H1 (cell line): Measurements from ENCODE around the gene TPM1.

Source experiments
- ASH2L ChIP-seq: fragments of 200-600, 300-600 bp; sonication (generic); IDR thresholded peaks from one replicate; pipeline ENCODE4 v1.7.1; 2017; ENCODE audit warnings: low read length
- CREB1 ChIP-seq: IDR thresholded peaks from 2 replicates; pipeline ENCODE4 v1.6.1; 2012; ENCODE audit warnings: inconsistent platforms
- CTCF ChIP-seq, 3 experiments: IDR thresholded peaks; 1 replicate in 2 of 3; 2 replicates in 1 of 3; pipeline versions ENCODE4 v1.5.1 to v1.6.1; 2011; ENCODE audit warnings: low read length in 3 of 3, mild to moderate bottlenecking in 3 of 3, inconsistent platforms in 2 of 3, low read depth in 1 of 3, moderate library complexity in 1 of 3; ENCODE audit not compliant: insufficient read depth in 1 of 3; ENCODE audit errors: control extremely low read depth in 1 of 3
- EGR1 ChIP-seq: IDR thresholded peaks from 2 replicates; pipeline ENCODE4 v1.6.1; 2011; ENCODE audit warnings: low read depth, low read length, borderline replicate concordance
- GABPA ChIP-seq: IDR thresholded peaks from 2 replicates; pipeline ENCODE4 v1.6.1; 2011; ENCODE audit warnings: mild to moderate bottlenecking, low read length, moderate library complexity, borderline replicate concordance; ENCODE audit not compliant: insufficient read depth
- KDM5A ChIP-seq: fragments of 200-600 bp; IDR thresholded peaks from 2 replicates; pipeline ENCODE4 v1.7.1; 2012; ENCODE audit warnings: mild to moderate bottlenecking, low read length, inconsistent platforms, mixed read lengths
- NRF1 ChIP-seq: IDR thresholded peaks from 2 replicates; pipeline ENCODE4 v1.6.1; 2011; ENCODE audit warnings: mild to moderate bottlenecking, low read depth, low read length, improper control_type of control experiment
- POLR2A ChIP-seq, 2 experiments: IDR thresholded peaks; 1 replicate in 1 of 2; 2 replicates in 1 of 2; pipeline ENCODE4 v1.6.1; 2011; ENCODE audit warnings: low read depth in 2 of 2, low read length in 2 of 2, mild to moderate bottlenecking in 2 of 2; ENCODE audit errors: control extremely low read depth in 1 of 2
- SIN3A ChIP-seq, 2 experiments: IDR thresholded peaks in 1 of 2; conservative IDR thresholded peaks in 1 of 2; 2 replicates each; pipeline ENCODE4 v1.6.1; 2011 to 2012; ENCODE audit warnings: low read length in 2 of 2, improper control_type of control experiment in 1 of 2, low read depth in 1 of 2, mild to moderate bottlenecking in 1 of 2
- TAF1 ChIP-seq: IDR thresholded peaks from 2 replicates; pipeline ENCODE4 v1.6.1; 2011; ENCODE audit warnings: mild to moderate bottlenecking, low read depth, low read length
- ZNF274 ChIP-seq: IDR thresholded peaks from 2 replicates; pipeline ENCODE4 v1.7.0; 2012; ENCODE audit warnings: low read length, borderline replicate concordance; ENCODE audit errors: extremely low read depth
- TF ChIP-seq, protein P1 (sequence below): IDR thresholded peaks from 2 replicates; pipeline ENCODE4 v1.6.1; 2011; ENCODE audit warnings: low read depth, mild to moderate bottlenecking, low read length; ENCODE audit not compliant: insufficient read depth

DNA sequence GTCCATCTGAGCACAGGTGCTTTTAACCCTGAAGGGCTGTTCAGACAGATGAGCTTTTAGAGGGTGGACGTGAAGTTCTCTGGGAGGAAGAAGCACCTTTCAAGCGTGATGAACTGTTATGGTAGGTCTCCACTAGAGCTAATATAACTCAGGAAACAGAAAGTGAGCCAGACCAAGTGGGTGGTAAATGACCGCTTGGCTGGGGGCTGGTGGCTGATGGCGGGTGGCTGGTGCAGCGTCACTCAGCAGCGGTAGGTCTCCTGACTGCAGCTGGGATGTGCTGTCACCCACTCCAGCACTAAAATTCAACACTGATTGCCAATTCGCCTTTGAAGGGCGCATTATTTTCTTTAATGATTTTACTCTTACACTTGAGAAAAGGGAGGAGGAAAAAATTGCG is 47.9 kb downstream of the TPM1 start:
- no peak for TF ChIP-seq KDM5A
- TF ChIP-seq TAF1: no peak
- no peak for TF ChIP-seq CTCF (IDR thresholded peaks at IDR 0.05; ENCODE audit: control extremely low read depth in 1 of 3, insufficient read depth in 1 of 3, low read depth in 1 of 3, low read length in 3 of 3)
- no peak for TF ChIP-seq ZNF274
- TF ChIP-seq POLR2A (IDR thresholded peaks at IDR 0.05; ENCODE audit: control extremely low read depth in 1 of 2, low read depth in 2 of 2, low read length in 2 of 2): no peak
- no peak for TF ChIP-seq CREB1
- TF ChIP-seq, protein P1, sequence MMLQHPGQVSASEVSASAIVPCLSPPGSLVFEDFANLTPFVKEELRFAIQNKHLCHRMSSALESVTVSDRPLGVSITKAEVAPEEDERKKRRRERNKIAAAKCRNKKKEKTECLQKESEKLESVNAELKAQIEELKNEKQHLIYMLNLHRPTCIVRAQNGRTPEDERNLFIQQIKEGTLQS: no peak
- no peak for TF ChIP-seq SIN3A (conservative IDR thresholded peaks at IDR 0.05 in 1 of 2, IDR thresholded peaks at IDR 0.05 in 1 of 2; ENCODE audit: low read depth in 1 of 2, low read length in 2 of 2)
- TF ChIP-seq NRF1: no peak
- no peak for TF ChIP-seq ASH2L
- TF ChIP-seq EGR1: no peak
- no peak for TF ChIP-seq GABPA
